Skeletal muscle tissue (tissue), 4 donors: ENCODE data around the gene BPHL. TPM values are rescaled to one million over a fixed set of nuclear protein-coding genes. Genes with fewer than 3 reads are reported as not detected.
A peak's percentile ranks its signal among the peaks of the same experiment; 100 is the strongest.
"Not testable (repeated sequence)": the region's sequence is repeated elsewhere in the genome, so short reads cannot be mapped to it uniquely, and the experiment has no call there.

ENCODE experiments used
- H3K27ac ChIP-seq: one replicate; pipeline ENCODE4 v1.7.0; 2013; ENCODE audit warnings: mild to moderate bottlenecking, low read depth, low read length, inconsistent platforms
- H3K27me3 ChIP-seq, 3 donors: one replicate each; pipeline ENCODE4 v1.7.0; 2013; ENCODE audit warnings: low read length in 3 of 3; ENCODE audit not compliant: control insufficient read depth in 3 of 3, insufficient read depth in 3 of 3
- H3K36me3 ChIP-seq, 3 donors: one replicate each; pipeline ENCODE4 v1.7.0; 2013; ENCODE audit warnings: low read length in 3 of 3; ENCODE audit not compliant: control insufficient read depth in 3 of 3, insufficient read depth in 3 of 3
- H3K4me1 ChIP-seq, 3 donors: one replicate each; pipeline ENCODE4 v1.7.0; 2013; ENCODE audit warnings: low read length in 3 of 3, mild to moderate bottlenecking in 3 of 3; ENCODE audit not compliant: control insufficient read depth in 3 of 3, insufficient read depth in 3 of 3
- H3K4me3 ChIP-seq, 3 donors: one replicate each; pipeline ENCODE4 v1.7.0; 2013; ENCODE audit warnings: low read length in 3 of 3
- H3K9ac ChIP-seq, 3 donors: one replicate each; pipeline ENCODE4 v1.7.0; 2013; ENCODE audit warnings: low read length in 3 of 3, mild to moderate bottlenecking in 3 of 3, moderate library complexity in 2 of 3, low read depth in 1 of 3
- H3K9me3 ChIP-seq, 3 donors: one replicate each; pipeline ENCODE4 v1.7.0; 2013; ENCODE audit warnings: low read length in 3 of 3; ENCODE audit not compliant: control insufficient read depth in 3 of 3
- total RNA-seq: library from RNA; depleted of rRNA; stranded (reverse); fragments of >200 nt; gene quantifications from one replicate; pipeline ENCODE4 v1.2.3, GENCODE V29; 2014
- donor health status: Osteomylitis.

BPHL gene
- total RNA-seq = 17.7 TPM

DNA sequence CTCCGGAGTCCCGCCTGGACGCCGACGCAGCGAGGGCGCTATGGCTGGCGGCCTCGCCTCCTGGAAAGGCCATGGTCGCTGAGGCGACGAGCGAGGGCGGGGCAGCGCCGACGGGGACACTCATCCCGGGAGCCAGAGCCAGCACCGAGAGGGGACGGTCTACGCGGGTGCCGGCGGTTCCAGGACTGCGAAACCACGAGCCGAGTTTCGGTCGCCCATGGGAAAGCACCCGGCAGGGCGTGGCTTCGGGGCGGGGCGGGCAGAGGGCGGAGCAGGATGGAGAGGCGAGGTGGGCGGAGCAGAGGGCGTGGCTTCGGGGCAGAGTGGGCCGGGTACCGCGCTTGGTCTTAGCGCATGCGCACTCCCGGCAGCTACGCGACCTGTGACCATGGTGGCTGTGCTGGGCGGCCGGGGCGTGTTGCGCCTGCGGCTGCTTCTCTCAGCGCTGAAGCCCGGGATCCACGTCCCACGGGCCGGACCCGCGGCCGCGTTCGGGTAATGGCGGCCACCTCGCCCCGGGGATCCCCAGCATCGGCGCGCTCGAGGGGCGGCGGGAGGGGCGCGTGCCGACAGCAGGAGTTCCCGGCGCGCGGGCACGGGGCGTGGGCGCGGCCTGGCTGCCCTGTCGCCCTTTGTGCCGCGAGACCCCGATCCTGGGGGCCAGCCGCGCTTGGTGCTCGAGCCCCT, at the start of gene BPHL:
TSS of gene BPHL (plus strand) at position 359 of the 687 bp plus-strand sequence. CDS start at position 389, 30 bp downstream.
- peak within 1 kb of the TSS; percentile 78 to 92 (median 88) for H3K4me3 ChIP-seq
- H3K9ac ChIP-seq = peak within 1 kb of the TSS; percentile 79 to 91 (median 83)
- H3K9me3 ChIP-seq = no peaks in the 10 kb centered on the region
- H3K27ac ChIP-seq = peak within 1 kb of the TSS; percentile 82
- no peaks in the 10 kb centered on the region for H3K27me3 ChIP-seq
- peaks cover 8 to 19% (median 12%) of the 10 kb centered on the region in 3 donors for H3K4me1 ChIP-seq
- peaks cover 9 to 12% (median 9%) of the 10 kb centered on the region in 3 donors for H3K36me3 ChIP-seq

DNA sequence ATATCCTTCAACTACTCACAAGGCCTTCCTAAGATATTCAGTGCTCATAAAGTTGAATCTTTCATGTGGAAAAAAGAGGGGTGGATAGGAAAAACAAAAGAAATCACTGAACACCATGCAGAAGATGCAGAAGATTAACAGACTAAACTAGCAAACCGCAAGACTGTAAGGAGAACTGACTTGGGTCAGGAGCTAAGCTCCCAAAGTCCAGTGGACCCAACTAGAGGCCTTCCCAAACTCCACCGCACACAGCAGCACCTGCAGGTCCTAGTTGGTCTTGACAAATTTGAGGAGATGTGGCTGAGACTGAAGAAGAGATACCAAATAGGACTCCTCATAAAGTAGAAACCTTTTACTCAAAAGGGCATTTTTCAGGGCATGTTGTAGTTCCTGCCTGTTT, 46.9 kb upstream of the BPHL start:
- no peak overlapping the region for H3K4me3 ChIP-seq
- H3K4me1 ChIP-seq = peaks cover 7 to 16% (median 8%) of the 10 kb centered on the region in 3 donors
- peaks cover 0 to 2% (median 0%) of the 10 kb centered on the region in 3 donors for H3K36me3 ChIP-seq
- H3K27ac ChIP-seq = no peak overlapping the region
- H3K27me3 ChIP-seq = no peaks in the 10 kb centered on the region
- no peak overlapping the region for H3K9ac ChIP-seq
- no peaks in the 10 kb centered on the region for H3K9me3 ChIP-seq

DNA sequence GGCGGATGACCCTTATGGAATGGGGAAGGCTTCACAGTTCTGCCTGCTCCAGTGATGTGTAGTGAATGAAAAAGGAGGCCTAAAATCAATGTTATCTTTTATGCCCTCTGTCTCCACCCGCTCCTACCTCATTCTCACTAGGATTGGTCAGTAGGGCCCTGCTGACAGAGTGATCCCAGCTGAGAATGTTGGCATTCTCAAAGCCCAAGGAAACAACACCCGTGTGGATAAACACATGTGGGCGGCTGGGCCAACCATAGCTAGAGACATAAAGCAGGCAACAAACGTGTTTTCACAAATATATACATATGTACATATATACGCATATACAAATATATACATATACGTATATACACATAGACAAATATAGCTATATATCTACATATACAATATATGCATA, 45.7 kb upstream of the BPHL start:
- H3K27me3 ChIP-seq = no peaks in the 10 kb centered on the region
- peaks cover 5 to 16% (median 7%) of the 10 kb centered on the region in 3 donors for H3K4me1 ChIP-seq
- H3K9me3 ChIP-seq = no peaks in the 10 kb centered on the region
- H3K36me3 ChIP-seq = peaks cover 7 to 13% (median 10%) of the 10 kb centered on the region in 3 donors
- no peak overlapping the region for H3K4me3 ChIP-seq
- H3K9ac ChIP-seq = no peak overlapping the region
- no peak overlapping the region for H3K27ac ChIP-seq

DNA sequence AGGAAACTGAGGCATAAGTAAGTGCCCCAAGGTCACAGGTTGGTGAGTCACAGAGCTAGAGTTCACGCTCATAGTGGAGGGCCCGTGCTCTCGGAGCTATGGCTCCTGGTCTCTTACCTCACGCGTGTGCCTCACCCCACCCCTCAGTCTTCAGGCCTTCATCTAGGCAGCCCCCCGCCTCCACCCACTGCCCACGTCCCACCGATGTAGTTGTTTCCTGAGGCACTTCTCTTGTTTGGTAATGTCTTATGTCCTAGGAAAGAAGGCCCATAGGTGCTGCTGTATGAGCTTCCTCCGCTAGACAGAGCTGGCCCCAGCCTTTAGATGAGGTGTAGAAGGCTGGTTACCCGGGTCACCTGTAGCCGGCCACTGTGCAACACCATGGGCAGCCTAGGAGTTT, 45.1 kb upstream of the BPHL start:
- Histone ChIP-seq H3K27ac (no peak overlapping the region), H3K36me3 (peaks cover 13 to 19% (median 16%) of the 10 kb centered on the region in 3 donors), H3K4me3 (no peak overlapping the region), H3K27me3 (no peaks in the 10 kb centered on the region), H3K9ac (no peak overlapping the region), H3K4me1 (peaks cover 5 to 16% (median 7%) of the 10 kb centered on the region in 3 donors), H3K9me3 (no peaks in the 10 kb centered on the region)

DNA sequence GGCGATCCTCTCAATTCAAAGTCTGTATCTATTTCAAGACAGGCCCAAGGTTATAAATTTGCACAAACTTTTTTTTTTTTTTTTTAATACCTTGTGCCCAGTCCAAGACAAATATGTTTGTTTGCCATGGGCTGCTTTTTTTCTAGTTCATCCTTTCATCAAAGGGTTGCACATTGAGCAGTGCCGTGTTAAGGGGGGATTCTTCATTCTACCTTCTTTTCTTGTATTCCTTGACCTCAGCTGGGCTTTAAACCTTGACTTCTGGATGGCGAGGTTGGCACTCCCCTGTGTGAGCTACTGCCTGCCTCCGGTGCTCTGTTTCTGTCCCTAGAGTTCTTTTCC, 42.8 kb upstream of the BPHL start:
- Histone ChIP-seq H3K4me3 (no peak overlapping the region), H3K27me3 (no peaks in the 10 kb centered on the region), H3K36me3 (peaks cover 22 to 38% (median 32%) of the 10 kb centered on the region in 3 donors), H3K4me1 (peaks cover 0 to 11% (median 0%) of the 10 kb centered on the region in 3 donors), H3K27ac (no peak overlapping the region), H3K9ac (no peak overlapping the region), H3K9me3 (no peaks in the 10 kb centered on the region)

DNA sequence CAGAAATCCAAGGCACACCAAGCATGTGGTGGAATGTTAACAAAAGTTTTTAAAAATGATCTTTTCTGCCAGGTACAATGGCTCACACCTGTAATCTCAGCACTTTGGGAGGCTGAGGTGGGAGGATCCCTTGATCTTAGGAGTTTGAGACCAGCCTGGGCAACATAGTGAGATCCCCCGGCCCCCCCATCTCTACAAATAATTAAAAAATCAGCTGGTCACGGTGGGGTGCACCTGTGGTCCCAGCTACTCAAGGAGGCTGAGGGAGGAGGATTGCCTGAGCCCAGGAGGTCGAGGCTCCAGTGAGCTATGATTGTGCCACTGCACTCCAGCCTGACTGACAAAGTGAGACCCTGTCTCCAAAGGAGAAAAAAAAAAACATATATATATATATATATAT, 42.2 kb upstream of the BPHL start:
- Histone ChIP-seq H3K36me3 (peaks cover 22 to 44% (median 38%) of the 10 kb centered on the region in 3 donors), H3K4me1 (peaks cover 0 to 11% (median 0%) of the 10 kb centered on the region in 3 donors), H3K4me3 (no peak overlapping the region), H3K9ac (no peak overlapping the region), H3K27me3 (no peaks in the 10 kb centered on the region), H3K27ac (no peak overlapping the region), H3K9me3 (no peaks in the 10 kb centered on the region)

DNA sequence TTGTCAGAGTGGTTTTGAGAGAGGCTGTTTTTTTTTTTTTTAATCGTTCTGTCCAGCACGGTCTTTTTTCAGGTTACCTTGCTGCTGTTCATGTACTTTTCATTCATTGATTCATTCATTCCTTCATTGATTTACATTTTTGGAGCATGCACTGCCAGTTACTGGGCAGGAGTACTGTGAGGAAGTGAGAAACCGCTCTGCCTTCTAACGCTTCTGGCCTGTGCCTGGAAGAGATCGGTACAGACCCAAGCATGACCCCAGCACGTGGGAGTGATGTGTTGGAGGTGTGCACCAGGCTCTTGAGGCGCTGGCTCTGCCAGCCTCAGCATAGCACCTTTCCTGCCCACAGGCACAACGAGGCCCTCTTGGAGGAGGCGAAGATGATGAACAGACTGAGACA, 41.1 kb upstream of the BPHL start:
- no peak overlapping the region for H3K27ac ChIP-seq
- no peak overlapping the region for H3K4me3 ChIP-seq
- H3K9ac ChIP-seq = no peak overlapping the region
- H3K9me3 ChIP-seq = no peaks in the 10 kb centered on the region
- H3K27me3 ChIP-seq = no peaks in the 10 kb centered on the region
- H3K4me1 ChIP-seq = peaks cover 0 to 7% (median 0%) of the 10 kb centered on the region in 3 donors
- peaks cover 25 to 50% (median 42%) of the 10 kb centered on the region in 3 donors for H3K36me3 ChIP-seq

DNA sequence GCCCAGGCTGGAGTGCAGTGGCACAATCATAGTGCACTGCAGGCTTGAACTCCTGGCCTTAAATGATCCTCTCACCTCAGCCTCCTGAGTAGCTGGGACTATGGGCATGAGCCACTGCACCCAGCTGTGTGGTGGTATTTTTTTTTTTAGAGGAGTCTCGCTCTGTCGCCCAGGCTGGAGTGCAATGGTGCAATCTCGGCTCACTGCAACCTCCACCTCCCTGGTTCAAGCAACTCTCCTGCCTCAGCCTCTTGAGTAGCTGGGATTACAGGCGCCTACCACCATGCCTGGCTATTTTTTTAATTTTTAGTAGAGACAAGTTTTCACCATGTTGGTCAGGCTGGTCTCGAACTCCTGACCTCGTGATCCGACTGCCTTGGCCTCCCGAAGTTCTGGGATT, 39.6 kb upstream of the BPHL start:
- not testable (repeated sequence) for H3K4me1 ChIP-seq, H3K9me3 ChIP-seq, H3K27me3 ChIP-seq, H3K9ac ChIP-seq, H3K4me3 ChIP-seq, H3K27ac ChIP-seq
- H3K36me3 ChIP-seq = peaks cover 39 to 66% (median 57%) of the 10 kb centered on the region in 3 donors

DNA sequence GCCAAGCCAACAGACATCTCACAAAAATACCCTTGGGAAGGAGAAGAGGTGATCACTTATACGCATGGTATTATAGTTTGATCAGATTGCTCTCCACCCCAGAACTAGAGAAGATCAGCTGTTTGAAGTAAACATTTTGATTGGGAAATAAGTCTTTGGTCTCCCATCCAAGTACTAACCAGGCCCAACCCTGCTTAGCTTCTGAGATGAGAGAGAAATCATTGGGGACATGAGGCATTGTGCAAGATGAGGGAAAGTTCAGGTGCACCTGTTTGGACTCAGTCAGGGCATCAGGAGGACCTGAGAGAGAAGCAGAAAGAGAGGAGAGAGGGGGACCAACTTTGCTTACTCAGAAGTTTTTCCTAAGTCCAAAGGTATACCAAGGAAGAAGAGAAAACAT, 38.8 kb upstream of the BPHL start:
- no peaks in the 10 kb centered on the region for H3K27me3 ChIP-seq
- no peak overlapping the region for H3K4me3 ChIP-seq
- H3K9me3 ChIP-seq = no peaks in the 10 kb centered on the region
- peaks cover 0 to 3% (median 0%) of the 10 kb centered on the region in 3 donors for H3K4me1 ChIP-seq
- no peak overlapping the region for H3K27ac ChIP-seq
- no peak overlapping the region for H3K9ac ChIP-seq
- H3K36me3 ChIP-seq = peaks cover 41 to 68% (median 62%) of the 10 kb centered on the region in 3 donors

DNA sequence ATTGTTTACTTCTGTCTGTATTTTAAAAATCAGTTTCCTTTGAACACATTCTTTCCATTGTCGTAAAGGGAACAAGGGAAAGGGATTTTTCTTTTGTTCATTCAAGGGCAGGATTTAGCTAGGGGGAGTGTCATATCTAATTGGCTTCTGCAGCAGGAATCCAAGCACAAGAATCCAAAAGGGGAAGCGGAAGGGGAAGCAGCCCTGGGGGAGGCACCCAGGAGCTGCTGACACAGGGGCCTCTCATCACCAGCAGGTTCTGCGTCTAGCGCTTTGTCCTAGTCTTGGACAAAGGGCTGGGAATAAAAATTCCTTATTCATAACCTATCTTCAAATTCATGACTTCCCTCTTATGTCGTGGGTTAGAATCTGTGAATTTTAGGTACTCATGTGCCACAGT, 36.6 kb upstream of the BPHL start:
- Histone ChIP-seq H3K9me3 (no peaks in the 10 kb centered on the region), H3K27me3 (no peaks in the 10 kb centered on the region), H3K27ac (no peak overlapping the region), H3K4me1 (no peaks in the 10 kb centered on the region), H3K9ac (no peak overlapping the region), H3K4me3 (no peak overlapping the region), H3K36me3 (peaks cover 40 to 86% (median 81%) of the 10 kb centered on the region in 3 donors)
